NK-92 (cell line): ENCODE measurements around the gene TMEM150B.

Experiments used
- DNase-seq: peaks from one replicate; lab custom pipeline; 2025; ENCODE audit not compliant: unreplicated experiment; lab: John Stamatoyannopoulos, UW

The TMEM150B gene

GRCh38 chr19:55308281-55308680 is 16.9 kb downstream of the TMEM150B start:
- no peak for DNase-seq

DNA sequence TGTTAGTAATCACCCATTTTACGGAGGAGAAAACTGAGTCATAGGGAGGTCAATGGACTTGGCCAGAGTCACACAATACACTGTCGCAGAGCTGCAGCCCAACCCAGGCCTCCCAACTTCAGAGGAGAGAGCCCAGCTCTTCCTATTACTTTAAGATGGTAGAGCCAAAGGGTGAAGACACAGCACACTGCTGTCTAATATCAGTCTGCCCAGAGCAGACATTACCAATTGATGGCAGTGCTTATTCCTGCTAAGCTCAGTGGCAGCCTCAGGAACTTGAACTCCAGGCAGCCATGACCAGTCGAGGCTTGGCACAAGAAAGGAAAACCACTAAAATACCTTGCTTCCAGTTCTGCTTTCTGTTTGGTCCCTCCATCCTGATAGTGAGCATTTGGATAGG is 18.4 kb downstream of the TMEM150B start:
- no peak for DNase-seq

DNA sequence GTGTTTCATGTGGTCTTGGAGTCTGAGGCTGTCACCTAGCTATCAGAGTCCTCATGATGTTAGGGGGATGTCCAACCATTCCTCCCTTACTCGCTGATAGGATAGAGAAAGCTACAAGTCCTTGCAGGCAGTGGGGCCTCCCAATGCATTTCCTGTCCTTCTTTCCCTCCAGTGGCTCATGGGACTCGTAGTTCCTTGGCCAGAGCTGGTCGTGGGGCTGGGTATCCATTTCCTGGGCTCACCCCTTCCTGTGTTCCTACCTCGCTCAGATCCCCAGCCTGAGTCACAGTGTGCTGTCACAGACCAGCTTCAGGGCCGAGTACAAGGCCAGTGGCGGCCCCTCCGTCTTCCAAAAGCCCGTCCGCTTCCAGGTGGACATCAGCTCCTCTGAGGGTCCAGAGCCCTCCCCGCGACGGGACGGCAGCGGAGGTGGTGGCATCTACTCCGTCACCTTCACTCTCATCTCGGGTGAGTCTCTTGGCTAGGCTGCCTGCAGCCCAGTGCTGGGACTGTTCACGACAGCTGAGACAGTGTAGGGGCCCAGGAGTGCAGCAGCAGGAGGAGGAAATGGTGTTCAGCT is 19.1 kb downstream of the TMEM150B start:
- no peak for DNase-seq

DNA sequence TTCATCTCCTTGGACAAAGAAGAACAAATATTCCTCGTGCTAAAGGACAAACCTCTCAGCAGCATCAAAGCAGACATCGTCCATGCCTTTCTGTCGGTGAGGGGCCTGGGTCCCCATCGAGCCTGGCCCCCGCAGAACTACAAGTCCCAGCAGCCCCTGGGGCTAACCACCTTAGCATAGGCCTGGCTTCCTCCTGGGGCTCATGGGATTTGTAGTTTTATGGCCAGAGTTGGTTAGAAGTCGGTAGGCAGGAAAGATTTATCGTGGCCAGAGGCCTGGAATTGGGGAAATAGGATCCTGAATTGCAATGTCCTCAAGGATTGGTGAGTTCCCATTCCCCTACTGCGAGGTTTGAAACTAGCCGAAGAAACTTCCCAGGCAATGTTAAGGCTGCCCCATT is 19.6 kb downstream of the TMEM150B start:
- no peak for DNase-seq

- no peak for DNase-seq
These were observed 20.2 kb downstream of the TMEM150B start for GRCh38 chr19:55304980-55305379.

- DNase-seq: no peak
These were observed 20.7 kb downstream of the TMEM150B start for GRCh38 chr19:55304279-55304978.

DNA sequence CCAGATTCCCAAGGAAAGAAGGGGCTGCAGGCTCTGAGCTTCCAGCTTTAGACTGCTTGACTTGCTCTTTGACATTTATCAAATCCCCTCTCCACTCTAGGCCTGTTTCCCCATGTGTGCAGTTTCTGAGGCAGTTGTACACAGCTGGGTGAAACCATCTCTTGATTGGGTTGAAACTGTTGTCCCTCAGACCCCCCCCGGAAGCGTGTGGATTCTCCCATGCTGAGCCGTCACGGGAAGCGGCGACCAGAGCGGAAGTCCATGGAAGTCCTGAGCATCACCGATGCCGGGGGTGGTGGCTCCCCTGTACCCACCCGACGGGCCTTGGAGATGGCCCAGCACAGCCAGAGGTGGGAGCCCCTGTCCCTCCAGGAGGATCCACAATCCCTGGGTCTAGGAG is 21.7 kb downstream of the TMEM150B start:
- no peak for DNase-seq

DNA sequence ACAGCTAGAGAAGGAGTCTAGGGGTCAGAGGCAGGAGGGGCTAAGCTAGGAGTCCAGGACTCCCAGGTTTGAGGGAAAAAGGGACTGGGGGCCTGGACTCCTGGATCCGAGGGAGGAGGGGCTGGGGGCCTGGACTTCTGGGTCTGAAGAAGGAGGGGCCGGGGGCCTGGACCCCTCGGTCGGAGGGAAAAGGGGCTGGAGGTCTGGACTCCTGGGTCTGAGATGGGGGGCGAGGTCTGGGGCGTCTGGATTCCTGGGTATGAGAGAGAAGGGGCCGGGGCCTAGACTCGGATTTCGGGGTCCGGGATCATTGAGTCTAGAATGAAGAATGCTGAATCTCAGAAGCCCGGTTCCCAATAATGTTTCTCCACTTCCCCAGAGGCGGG is 22.8 kb downstream of the TMEM150B start:
- no peak for DNase-seq

DNA sequence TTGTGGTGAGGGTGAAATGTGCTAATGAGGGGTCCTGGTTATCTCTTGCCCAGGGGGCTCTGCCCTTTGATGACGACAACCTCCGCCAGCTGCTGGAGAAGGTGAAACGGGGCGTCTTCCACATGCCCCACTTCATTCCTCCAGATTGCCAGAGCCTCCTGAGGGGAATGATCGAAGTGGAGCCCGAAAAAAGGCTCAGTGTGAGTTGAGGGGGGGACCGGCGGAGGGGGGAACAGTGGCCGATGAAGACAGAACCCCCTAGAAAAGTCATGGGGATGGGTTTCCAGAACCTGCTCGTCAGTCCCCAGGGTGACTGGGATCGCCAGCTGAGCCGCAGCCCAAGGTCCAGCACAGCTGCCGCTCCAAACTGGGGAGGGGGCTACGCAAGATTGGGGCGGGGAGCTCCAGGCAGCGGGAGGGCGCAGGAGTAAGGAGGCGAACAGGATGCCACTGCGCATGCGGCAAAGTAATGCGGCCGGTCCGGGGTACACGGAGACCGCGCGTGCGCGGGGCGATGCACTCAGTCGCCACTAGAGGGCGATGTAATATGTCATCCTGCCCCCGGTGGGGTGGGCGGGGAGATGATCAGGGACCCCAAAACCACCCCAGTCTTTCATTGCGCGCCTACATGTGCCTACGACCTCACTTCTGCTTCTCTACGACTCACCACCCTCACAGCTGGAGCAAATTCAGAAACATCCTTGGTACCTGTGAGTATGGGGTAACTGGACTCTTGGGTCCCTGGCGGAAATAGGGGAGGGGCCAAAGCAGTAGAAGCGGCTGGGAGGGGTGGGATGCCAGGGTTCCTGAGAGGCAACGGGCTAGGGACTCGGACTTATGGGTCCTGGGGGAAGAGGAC is 23.5 kb downstream of the TMEM150B start:
- DNase-seq: peak; percentile 69

GRCh38 chr19:55300886-55301458 is 24.2 kb downstream of the TMEM150B start:
- DNase-seq: no peak

DNA sequence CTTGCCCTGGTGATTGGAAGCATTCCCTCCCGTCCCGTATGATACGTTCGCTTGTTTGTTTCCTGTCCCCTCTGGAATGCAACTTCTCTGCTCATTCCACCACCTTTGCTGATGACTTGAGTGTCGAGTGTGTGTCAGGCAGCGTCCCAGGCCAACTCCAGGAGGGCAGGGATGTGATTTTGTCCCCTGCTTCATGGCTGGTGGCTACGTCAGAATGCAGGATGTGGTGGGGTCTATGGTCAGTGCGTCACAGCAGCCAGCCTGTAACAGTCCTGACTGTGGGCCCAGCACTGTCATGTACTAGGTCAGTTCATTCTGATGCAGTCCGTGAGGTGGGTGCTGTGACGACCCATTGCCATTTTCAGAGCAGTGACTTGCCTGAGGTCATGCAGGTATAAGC is 25.1 kb downstream of the TMEM150B start:
- no peak for DNase-seq

DNA sequence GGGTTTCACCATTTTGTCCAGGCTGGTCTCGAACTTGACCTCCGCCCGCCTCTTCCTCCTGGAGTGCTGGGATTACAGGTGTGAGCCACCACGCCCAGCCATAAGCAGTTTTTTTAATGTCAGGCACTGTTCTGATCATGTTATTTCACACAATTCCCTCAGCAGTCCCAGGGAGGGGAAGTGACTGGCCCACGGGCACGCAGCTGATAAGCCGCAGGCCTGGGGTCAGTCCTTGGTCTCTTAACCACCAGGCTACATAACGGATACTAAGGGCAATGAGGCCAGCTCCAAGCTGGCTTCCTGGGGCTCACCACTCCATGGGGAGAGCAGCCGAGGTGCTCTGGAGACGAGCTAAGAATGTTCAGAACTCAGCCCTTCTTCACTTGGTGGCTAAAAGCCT is 27.9 kb downstream of the TMEM150B start:
- DNase-seq: no peak

- DNase-seq: no peak
These were observed 35.9 kb downstream of the TMEM150B start for GRCh38 chr19:55289117-55289796.

GRCh38 chr19:55287361-55288079 is 37.6 kb downstream of the TMEM150B start:
- no peak for DNase-seq

- no peak for DNase-seq
These were observed 39.8 kb downstream of the TMEM150B start for GRCh38 chr19:55285229-55285890.

DNA sequence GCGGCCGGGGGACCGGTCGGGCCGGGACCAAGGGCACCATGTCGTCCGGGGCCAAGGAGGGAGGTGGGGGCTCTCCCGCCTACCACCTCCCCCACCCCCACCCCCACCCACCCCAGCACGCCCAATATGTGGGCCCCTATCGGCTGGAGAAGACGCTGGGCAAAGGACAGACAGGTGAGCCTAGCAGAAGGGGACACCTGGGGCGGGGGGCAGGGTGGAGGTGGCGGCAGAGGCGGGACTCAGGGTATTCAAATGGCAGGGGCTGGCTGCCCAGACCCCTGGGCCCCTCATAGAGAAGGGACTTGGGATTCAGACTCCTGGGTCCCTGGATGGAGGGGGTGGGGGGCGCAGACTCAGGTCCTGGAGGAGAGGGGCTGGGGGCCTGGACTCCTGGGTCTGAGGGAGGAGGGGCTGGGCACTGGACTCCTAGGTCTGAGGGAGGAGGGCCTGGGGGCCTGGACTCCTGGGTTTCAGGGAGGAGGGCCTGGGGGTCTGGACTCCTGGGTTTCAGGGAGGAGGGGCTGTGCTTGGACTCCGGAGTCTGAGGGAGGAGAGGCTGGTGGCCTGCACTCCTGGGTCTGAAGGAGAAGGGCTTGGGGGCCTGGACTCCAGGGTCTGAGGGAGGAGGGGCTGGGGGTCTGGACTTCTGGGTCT is 40.6 kb downstream of the TMEM150B start:
- DNase-seq: no peak

DNA sequence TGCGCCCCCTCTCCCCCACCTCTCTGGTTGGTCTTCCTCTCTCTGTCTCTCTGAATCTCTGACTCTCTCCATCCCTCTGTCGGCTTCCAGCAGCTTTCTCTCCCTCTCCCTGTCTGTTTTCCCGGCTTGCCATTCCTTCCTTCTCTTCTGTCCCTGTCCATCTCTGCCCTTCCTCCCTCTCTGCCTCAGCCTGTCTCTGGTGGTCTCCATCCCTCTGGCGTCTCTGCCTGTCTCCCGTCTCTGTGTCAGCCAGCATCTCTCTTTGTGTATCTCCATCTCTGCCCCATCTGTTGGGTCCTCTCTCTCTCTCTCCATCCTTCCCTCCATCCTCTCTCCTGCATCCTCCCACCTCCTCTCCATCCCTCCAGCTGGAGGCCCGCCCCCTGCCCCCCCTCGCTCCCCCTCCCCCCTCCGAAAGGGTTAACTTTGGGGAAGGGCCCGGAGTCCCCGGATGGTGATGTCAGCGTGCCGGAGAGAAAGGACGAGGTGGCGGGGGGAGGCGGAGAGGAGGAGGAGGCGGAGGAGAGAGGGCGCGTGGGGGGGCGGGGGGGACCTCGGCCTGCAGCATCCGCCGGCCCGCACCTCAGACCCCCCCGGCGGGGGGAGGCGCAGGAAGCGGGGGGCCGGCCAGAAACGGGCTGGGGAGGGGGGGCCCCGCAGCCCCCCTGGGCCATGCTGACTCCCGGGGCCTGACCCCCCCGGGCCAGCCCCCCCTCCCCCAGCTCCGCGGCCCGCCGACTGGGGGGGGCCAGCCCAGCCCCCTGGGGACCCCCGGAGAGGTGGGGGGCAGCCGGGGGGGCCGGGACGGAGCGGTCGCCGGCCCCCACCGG is 41.4 kb downstream of the TMEM150B start, which contains the start of gene BRSK1:
Gene BRSK1, plus strand, starts transcription at position 450 of the 830 bp plus-strand sequence. CDS start 446 bp downstream, outside the sequence.
- DNase-seq: no peak
